Hematopoietic multipotent progenitor cell treated with erythropoietin and hydrocortisone succinate and interleukin-3 and kit ligand, for 8 days (in vitro differentiated cells): ENCODE measurements around the gene ZNHIT1.

Source experiments
- DNase-seq: peaks from one replicate; pipeline ENCODE4 v3.0.0-alpha.2; 2015

Gene ZNHIT1

GRCh38 chr7:101217388-101218235 is at the start of gene ZNHIT1, which contains the start of gene PLOD3:
ZNHIT1 (plus strand) TSS chr7:101218165; CDS start chr7:101218196, 31 bp downstream.
PLOD3 (minus strand) TSS chr7:101217581; CDS start chr7:101217274, 307 bp downstream.
- DNase-seq, result peak; percentile 100

GRCh38 chr7:101168412-101169049 is 49.4 kb upstream of the ZNHIT1 start:
- no peak for DNase-seq

GRCh38 chr7:101169110-101169837 is 48.7 kb upstream of the ZNHIT1 start:
- DNase-seq, result no peak

DNA sequence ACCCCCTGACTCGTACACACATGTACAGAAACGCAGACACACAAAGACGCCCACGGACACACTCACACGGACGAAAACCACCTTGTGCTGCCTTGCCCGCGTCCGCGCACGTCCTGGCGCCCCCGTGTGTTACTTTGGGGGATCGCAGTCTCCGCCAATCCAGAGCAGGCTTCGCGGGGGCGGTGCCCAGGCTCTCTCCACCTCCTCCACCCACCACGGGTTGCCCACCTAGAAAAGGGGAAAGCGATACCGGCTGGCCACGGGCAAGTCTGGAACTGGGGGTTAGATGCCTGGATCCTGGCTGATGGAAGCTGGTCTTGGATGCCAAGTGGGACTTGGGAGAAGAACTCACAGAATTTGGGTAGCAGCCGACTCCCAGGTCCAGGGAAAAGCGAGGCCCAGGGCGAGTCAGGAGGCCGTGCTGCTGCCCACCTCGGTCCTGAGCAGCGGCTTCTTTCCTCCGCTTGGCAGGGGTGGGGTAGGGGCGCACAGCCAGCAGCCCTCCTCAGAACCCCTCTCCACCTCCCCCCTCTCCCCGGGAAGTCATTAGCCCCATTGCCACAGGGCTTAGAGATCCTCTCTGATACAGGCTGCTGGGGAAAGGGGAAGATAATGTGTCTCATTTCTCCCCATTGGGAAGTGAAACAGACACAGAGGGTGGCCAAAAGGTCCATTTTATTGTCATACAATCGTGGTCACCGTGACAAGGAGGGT is 48.0 kb upstream of the ZNHIT1 start:
- peak; percentile 61 for DNase-seq

GRCh38 chr7:101170617-101171441 is 47.1 kb upstream of the ZNHIT1 start:
- no peak for DNase-seq

- peak; percentile 27 for DNase-seq
Measured at GRCh38 chr7:101171442-101171837, 46.5 kb upstream of the ZNHIT1 start.

GRCh38 chr7:101172005-101172853 is 45.7 kb upstream of the ZNHIT1 start:
- no peak for DNase-seq

- peak; percentile 86 for DNase-seq
Measured at GRCh38 chr7:101172854-101173751, 44.9 kb upstream of the ZNHIT1 start.

GRCh38 chr7:101173752-101174244 is 44.2 kb upstream of the ZNHIT1 start:
- peak; percentile 65 for DNase-seq

- DNase-seq, result no peak
Measured at GRCh38 chr7:101174322-101174854, 43.6 kb upstream of the ZNHIT1 start.

- no peak for DNase-seq
Measured at GRCh38 chr7:101175664-101176063, 42.3 kb upstream of the ZNHIT1 start.

- DNase-seq, result no peak
Measured at GRCh38 chr7:101177644-101178043, 40.3 kb upstream of the ZNHIT1 start.

GRCh38 chr7:101179117-101179516 is 38.8 kb upstream of the ZNHIT1 start:
- DNase-seq, result no peak

DNA sequence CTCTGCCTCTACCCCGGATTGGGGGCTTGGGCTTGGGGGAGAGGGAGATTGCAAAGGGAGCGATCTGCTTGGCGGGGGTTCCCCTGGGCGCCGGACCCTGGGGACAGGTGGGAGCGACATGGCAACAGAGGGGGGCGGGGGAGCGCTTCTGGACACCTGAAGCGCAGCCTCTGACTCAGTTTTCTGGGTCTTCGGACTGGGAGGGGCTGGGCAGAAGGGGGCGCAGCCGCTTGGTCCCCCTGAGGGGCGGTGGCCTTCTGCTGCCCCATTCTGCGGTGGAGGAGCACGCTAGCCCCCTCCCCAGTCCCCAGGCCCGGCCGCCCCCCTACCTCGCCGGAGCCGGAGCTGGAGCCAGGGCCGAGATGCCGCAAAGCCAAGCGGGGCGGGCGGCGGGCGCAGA is 38.3 kb upstream of the ZNHIT1 start:
- DNase-seq, result no peak

DNA sequence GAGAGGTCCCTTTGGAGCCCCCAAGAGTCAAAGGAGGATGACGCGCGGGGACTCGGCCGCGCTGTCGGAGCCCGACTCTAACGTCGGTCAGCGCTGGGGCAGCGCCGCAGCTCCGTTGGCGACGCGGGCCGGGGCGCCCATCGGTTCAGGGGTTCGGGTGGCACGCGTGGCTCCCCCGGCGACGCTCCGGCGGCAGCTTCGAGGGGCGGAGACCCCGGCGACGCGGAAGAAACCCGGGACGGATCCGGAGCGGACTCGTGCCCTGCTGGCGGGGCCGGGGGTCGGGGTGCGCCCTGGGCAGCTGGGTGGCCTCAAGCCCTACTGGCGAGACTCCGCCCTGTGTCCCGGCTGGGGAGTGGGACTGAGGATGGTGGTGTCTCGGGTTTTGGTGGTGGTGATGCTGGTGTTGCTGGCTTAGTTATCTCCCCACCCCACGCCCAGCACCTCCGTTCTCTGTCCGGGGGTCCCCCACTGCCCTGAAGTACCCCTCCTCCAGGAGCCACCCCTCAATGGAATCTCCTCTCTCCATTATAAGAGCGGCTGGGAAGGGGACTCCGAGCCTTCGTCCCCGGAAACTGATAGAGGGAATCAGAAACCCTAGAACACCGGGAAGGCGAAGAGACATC is 37.7 kb upstream of the ZNHIT1 start, which contains the start of gene NAT16:
NAT16 (minus strand) TSS at position 164 of the 626 bp plus-strand sequence. CDS start 5,486 bp downstream, outside the sequence.
- no peak for DNase-seq

DNA sequence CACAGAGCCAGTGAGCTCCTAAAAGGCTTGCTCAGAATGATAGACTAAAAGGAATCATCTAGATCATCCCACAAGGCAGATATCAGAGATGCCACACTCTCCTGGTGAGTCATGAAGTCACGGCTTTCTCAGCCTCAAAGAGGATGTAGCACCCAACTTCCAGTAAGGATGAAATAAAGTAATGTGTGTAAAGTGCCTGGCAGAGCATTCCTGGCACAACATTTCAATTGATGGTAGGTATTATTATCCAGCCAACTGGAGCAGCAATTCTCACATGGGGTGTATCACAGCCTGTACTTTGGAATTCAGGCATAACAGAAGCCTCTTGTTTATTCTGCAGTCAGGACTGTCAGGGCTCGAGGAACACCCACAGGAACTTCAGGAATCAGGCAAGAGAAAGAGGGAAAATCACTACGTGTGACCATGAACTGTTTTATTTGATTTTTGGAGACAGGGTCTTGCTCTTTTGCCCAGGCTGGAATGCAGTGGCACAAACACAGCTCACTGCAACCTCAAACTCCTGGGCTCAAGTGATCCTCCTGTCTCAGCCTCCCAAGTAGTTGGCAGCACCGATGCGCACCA is 32.6 kb upstream of the ZNHIT1 start:
- peak; percentile 33 for DNase-seq

DNA sequence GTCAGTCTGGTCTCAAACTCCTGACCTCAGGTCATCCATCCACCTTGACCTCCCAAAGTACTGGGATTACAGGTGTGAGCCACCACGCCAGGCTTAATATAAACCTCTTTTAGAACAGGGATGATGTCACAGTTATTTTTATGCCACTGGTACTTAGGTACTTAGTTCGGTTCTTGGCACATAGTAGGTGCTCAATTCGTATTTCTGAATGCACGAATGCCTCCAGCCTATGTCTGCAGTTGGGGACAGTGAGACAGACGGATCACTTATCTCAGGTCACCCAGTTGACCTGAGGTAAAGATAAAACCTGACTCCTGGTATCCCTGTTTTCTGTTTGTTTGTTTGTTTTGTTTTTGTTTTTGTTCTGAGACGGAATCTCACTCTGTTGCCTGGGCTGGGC is 31.8 kb upstream of the ZNHIT1 start:
- DNase-seq, result no peak

DNA sequence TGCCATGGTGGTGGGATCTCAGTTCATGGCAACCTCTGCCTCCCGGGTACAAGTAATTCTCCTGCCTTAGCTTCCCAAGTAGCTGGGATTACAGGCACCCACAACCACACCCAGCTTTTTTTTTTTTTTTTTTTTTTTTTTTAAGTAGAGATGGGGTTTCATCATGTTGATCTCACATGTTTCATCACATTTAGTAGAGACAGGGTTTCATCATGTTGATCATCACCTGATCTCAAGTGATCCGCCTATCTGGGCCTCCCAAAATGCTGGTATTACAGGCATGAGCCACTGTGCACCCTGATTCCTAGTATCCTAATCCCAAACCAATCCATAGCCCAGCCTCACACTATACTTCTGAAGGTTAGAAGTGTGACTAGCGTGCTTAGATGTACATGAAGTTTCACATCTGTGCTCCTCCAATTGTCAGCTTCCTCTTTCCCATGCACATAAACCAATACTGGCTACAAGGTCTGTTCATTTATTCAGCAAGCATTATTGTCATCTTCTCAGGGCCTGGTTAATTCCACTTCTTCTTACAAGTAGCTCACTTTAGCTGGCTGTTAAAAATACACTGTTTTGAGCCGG is 31.0 kb upstream of the ZNHIT1 start:
- no peak for DNase-seq
